ENCODE data around the gene FAM120A.

DNA sequence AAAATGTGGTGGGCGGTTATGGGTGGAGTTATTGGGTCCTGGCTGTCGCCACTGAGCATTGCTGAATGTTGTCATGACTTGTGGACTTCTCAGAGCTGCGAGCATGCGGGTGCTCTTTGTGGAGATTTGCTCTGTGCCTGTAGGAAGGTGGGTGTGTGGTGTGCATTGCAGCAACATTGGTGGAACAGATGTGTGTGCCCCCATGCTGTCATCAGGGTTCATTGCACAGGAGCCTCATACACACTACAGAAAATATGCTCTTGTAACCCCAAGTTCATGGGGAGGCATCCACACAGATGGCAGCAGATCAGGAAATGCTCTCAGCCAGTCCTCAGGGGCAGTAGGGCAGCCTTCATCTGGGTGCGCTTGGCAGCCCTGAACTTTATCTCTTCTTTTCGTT, 69.0 kb downstream of the FAM120A start:
- TF ChIP-seq EZH2 (IDR thresholded peaks at IDR 0.05; ENCODE audit: borderline replicate concordance, insufficient read depth, low read length, poor library complexity, severe bottlenecking) (no peak), TAF1 (IDR thresholded peaks at IDR 0.05; ENCODE audit: low read depth) (no peak), CTCF (IDR thresholded peaks at IDR 0.05; ENCODE audit: poor library complexity, severe bottlenecking) (no peak), EP300 (conservative IDR thresholded peaks at IDR 0.05; ENCODE audit: poor library complexity, severe bottlenecking) (no peak), SMC3 (conservative IDR thresholded peaks at IDR 0.05; ENCODE audit: poor library complexity) (no peak), POLR2AphosphoS5 (IDR thresholded peaks at IDR 0.05) (no peak), RAD21 (conservative IDR thresholded peaks at IDR 0.05) (no peak)
- TF ChIP-seq, protein P1, sequence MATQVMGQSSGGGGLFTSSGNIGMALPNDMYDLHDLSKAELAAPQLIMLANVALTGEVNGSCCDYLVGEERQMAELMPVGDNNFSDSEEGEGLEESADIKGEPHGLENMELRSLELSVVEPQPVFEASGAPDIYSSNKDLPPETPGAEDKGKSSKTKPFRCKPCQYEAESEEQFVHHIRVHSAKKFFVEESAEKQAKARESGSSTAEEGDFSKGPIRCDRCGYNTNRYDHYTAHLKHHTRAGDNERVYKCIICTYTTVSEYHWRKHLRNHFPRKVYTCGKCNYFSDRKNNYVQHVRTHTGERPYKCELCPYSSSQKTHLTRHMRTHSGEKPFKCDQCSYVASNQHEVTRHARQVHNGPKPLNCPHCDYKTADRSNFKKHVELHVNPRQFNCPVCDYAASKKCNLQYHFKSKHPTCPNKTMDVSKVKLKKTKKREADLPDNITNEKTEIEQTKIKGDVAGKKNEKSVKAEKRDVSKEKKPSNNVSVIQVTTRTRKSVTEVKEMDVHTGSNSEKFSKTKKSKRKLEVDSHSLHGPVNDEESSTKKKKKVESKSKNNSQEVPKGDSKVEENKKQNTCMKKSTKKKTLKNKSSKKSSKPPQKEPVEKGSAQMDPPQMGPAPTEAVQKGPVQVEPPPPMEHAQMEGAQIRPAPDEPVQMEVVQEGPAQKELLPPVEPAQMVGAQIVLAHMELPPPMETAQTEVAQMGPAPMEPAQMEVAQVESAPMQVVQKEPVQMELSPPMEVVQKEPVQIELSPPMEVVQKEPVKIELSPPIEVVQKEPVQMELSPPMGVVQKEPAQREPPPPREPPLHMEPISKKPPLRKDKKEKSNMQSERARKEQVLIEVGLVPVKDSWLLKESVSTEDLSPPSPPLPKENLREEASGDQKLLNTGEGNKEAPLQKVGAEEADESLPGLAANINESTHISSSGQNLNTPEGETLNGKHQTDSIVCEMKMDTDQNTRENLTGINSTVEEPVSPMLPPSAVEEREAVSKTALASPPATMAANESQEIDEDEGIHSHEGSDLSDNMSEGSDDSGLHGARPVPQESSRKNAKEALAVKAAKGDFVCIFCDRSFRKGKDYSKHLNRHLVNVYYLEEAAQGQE (IDR thresholded peaks at IDR 0.05; ENCODE audit: borderline replicate concordance), result no peak

Data from neural cell (in vitro differentiated cells).